ENCODE measurements around the gene EHD3.

GRCh38 chr2:31217465-31218200, 16.3 kb upstream of the EHD3 start, which contains the start of gene CAPN14:
- TF ChIP-seq EZH2 (IDR thresholded peaks at IDR 0.05; ENCODE audit: insufficient read depth, low read length): no peak
- TF ChIP-seq CTCF (IDR thresholded peaks at IDR 0.05; ENCODE audit: insufficient read depth, low read depth, low read length): no peak
